HG03060 (cell line): ENCODE results near the gene TPRG1.

Experiments
- ATAC-seq: cut with Tn5 transposase; IDR thresholded peaks from one replicate; pipeline ENCODE4 v1.9.1; 2021; ENCODE audit warnings: low read depth, moderate number of reproducible peaks; ENCODE audit not compliant: unreplicated experiment

Gene TPRG1

GRCh38 chr3:189160519-189161309 is 11.1 kb upstream of the TPRG1 start:
- no peak for ATAC-seq

DNA sequence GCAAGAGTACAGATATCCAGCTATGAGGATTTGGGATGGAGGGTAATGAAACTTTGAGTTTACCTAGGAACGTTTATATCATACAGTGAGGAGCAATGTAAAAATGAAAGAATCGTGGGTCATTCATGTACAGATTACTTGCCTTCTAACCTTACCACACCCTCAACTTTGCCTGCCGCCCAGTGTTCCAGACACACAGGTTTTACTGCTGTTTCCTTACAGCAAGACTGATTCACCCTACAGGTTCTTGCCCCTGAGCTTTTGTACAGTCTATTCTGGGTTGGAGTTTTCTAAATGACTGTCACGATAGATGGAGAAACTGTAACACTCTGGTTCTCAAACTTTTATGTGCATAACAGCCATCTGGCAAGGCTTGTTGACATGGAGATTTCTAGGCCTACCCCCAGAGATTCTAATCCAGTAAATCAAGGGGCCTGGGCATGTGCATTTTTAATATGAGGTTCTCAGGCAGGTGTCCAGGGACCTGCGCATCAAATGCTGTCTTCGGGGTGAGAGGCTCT is 6.6 kb upstream of the TPRG1 start:
- no peak for ATAC-seq

DNA sequence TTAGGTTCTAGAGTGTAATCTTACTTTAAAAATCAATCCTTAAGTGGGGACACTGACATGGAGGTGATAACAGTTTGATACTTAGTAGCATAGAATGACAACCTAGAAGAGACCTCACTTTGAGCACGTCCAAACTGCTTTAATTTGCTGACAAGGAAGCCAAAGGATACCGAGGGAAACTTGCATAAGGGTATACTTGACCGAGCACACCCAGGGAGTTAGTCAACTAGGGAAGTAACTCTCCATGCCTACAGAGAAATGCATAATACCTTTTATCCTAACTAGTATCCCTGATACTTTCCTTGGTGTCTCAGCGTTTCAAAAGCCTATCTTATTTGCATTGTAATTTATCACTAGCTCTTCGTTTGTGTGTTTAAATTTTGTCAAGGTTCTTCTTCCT is 5.5 kb upstream of the TPRG1 start:
- ATAC-seq = no peak

GRCh38 chr3:189167027-189167766 is 4.6 kb upstream of the TPRG1 start:
- ATAC-seq = no peak

DNA sequence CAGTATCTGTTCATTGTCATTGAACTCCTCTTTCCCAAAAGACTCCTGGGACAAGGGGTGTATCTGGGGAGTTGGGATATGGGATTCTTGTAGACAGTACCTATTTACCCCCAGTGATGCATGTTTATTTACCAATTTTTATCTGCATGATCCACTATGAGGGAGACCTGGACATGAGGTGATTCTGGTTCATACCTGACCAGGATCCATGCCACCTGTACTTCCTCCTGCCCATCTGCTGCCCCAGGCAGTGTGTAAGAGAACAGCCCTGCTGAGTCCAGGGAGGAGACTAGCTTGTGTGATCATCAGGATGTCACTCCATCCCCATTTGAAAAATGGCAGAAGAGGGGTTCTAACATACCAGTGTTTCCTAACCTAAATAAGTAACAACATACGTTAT is 3.1 kb upstream of the TPRG1 start:
- ATAC-seq = no peak

- ATAC-seq = no peak
Measured at GRCh38 chr3:189169728-189170127, 2.0 kb upstream of the TPRG1 start.

DNA sequence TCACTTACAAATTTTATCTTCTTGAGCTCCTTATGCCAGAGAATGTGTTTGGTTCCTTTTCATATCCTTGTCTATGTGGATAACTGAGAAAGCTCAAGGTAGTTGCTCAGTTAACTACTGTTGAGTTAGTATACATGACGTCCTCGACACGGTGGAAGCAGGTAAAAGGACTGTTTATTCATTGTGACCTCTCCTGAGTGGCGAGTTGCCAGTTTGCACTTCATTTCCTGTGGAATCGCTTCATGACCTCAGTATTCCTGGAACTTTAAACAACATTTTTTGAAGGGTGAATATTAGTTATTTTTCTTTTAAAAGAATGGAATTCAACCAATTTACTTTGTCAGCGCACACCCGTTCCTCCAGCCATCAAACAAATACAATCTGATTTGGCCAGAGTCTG is 1.2 kb upstream of the TPRG1 start:
- ATAC-seq = no peak

GRCh38 chr3:189172668-189173419 is 1.1 kb downstream of the TPRG1 start:
- no peak for ATAC-seq

DNA sequence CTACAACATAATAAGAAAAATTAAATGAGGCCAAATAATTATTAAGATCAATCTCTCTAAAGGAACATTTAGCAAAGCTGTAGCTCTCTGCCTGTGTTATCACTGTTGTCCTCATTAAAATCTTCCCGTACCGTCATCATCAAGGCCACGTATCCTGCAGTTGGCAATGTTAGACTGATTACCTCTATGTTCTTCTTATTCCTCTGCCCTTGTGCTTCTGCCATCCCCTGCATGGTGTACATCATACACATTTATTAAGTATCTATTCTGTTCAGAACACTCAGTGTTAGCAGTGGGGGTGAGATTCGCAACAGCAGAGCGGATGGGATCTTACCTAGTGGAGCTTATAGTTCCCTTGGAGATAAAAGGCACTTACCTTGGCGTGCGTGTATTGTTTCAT is 12.8 kb downstream of the TPRG1 start:
- no peak for ATAC-seq

DNA sequence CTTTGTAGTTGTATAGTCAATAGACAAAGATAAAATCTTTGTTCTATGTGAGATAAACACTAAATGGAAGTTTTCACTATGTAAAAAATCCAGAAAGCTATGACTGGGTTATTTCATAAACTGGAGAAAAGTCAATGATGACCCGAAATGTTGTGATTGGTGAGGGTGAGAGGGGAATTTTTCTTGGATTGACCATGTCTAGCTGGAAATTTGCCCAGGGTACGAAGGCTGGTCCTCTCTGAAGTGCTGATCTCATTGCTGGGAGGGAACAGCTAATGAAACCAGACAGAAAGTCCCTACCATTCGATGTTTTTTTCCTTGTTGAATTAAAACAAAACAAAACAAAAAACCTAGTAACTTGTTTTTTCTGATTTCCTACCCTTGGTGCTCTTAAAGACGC is 14.3 kb downstream of the TPRG1 start:
- no peak for ATAC-seq

GRCh38 chr3:189188466-189188865 is 16.7 kb downstream of the TPRG1 start:
- no peak for ATAC-seq

- ATAC-seq = no peak
Measured at GRCh38 chr3:189192725-189193124, 21.0 kb downstream of the TPRG1 start.

DNA sequence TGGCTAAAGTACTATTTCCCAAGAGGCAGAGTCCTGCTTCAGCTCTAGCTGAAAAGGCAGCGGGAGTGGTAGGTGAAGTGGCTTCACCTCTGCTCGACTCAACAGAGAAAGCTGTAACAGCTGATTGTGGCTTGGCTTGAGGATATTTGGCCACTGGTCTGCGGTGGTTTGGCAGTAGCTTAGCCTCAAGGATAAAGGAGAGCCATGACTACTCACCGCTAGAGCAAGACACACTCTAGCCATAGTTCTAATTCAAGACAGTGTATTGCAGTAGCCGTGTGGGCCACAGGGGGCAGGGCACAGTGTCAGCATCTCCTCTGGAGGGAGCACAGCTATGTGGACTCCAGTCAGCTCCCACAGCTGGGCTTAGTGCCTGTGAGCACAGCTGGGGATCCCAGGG is 23.5 kb downstream of the TPRG1 start:
- no peak for ATAC-seq

DNA sequence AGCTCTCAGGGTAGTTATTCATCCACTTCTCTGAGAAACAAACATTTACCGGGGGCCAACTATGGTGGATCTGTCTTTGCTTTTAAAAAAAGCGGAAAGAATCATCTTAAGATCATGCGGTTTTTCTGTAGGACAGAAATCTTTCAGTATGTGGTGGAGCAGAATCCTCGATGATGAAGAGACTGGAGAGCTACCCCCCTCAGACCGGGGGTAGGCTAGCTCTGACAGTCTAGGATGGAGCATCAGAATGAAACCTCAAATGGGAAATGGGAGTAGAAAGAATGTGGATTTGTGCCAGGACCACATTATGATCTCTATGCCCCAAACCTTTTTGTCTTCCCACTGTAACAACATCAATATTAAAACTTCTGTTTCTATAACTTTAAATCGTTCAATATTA is 30.3 kb downstream of the TPRG1 start:
- ATAC-seq = no peak

- no peak for ATAC-seq
Measured at GRCh38 chr3:189202583-189202982, 30.8 kb downstream of the TPRG1 start.

- ATAC-seq = no peak
Measured at GRCh38 chr3:189204167-189204866, 32.5 kb downstream of the TPRG1 start.

GRCh38 chr3:189204937-189205336 is 33.2 kb downstream of the TPRG1 start:
- ATAC-seq = no peak

DNA sequence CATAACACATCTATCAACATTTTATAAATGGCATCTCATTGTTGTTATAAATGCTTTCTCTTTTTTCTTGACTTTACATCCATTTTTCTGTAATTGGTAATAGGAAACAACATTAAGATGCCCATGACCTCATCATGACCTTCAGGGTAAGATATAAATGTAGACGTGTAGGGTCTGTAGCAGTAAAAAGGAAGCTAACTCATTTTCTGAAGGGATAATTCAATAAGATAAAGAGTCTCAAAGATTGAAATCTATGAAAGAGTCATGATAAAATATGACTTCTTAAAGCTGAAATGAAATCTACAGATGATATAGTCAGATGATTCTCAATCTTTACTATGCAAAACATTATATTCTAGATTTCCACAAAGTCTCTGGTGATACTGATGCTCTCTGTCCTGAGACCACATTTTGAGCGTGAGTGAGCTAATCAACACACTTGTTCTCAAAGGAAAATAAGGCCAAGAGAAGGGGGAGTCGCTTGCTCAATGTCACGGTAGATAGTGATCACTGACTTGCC is 38.5 kb downstream of the TPRG1 start:
- no peak for ATAC-seq

DNA sequence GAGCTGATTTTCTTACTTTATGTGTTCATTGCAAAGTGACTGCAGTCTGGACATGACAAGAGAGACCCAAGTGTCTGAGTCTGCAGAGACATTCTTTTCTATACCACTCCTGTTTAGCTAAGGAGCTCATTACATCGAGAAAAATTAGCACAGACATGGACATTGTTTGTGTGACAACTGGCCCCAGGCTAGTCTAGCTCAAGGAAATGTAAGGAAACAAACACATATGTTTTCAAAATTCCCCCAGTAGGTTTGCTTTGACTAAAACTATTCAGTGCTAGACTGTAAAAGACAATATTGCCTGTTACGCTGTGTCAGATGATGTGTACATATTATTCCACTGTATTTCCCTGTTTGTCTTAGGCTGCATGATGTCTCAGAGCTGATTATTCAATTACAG is 40.9 kb downstream of the TPRG1 start:
- no peak for ATAC-seq

- ATAC-seq = no peak
Measured at GRCh38 chr3:189214651-189215050, 42.9 kb downstream of the TPRG1 start.
